GM19351 (cell line): ENCODE results near the gene C1QTNF6.

Source experiments
- ATAC-seq: cut with Tn5 transposase; IDR thresholded peaks from one replicate; pipeline ENCODE4 v1.9.1; 2021; ENCODE audit warnings: mild to moderate bottlenecking, moderate library complexity; ENCODE audit not compliant: unreplicated experiment

C1QTNF6 gene

DNA sequence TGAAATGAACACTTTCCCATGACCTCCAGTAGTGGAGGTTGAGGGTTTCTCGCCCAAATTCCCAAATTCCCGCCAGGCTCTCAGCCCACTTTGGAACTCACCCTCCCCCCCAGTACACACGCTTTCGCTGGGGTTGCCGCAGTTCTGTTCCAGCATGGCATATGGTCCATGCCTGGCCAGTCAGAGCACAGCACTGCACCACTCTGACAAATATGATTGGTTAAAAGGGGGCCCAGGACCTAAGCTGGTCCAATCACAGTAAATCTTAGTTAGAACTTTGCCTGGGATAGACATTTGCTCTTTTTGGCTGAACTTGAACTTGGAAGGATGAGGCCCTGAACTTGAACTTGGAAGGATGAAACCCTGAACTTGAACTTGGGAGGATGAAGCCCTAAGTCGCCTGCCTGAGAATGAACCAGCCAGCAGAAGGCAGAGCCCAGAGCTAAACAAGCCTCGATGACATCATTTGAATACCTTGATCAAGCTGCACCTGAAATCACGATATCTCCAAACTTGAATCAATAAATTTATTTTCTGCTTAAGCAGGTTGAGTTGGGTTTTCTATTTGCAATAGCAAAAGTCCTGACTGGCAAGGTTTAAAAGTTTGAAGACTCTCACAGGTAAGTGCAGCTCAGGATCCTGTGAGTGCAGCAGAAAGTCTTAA is 36.8 kb upstream of the C1QTNF6 start:
- ATAC-seq: no peak

DNA sequence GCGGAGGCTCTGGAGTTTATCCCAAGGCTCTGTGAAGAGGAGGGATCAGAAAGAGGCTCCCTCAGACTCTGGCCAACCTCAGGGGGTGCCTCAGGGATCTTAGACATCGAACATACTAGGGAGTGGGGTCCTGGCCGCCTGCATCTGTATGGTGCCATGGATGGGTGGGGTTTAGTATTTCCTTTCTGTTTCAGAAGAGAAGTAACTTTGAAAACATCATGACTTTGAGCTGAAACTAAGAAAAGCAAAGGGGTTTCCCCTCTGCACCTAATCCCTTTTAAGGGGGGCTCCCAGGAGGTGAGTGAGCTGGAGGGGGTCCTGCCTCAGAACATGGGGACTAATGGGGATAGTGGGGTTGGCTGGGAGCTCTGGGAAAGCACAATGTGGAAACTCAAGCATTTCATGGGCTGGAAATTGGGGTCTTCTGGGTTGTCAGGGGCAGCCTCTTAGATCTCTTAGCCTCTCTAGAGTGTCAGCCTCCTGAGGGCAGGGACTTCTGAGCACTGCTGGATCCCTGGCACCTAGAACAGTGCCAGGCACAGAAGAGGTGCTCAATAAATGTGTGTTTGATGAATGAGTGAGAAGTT is 36.0 kb upstream of the C1QTNF6 start:
- ATAC-seq: no peak

DNA sequence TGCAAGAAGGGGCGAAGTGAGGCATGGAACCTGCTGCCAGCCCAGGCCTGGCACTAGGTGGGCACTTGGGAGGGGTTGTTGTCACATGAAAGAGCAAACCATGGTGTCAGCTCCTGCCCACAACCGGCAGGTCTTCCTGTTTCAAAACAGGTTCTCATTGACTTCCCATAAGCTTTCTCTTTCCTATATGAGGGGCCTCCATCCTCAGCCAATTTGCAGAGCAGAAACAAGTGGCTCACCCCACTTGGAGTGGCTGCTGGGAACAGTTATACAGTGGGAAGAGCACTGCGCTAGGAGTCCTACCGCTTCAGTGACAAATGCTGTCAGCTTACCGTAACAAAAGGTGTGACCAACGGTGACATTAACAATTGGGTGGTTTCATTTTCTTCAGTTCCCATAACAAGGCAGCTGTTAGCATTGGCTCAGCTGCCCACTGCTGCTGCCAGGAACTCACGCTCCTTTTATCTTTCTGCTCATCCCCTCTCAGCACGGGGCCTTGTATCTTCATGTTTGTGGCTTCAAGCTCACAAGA is 34.5 kb upstream of the C1QTNF6 start:
- ATAC-seq: no peak

DNA sequence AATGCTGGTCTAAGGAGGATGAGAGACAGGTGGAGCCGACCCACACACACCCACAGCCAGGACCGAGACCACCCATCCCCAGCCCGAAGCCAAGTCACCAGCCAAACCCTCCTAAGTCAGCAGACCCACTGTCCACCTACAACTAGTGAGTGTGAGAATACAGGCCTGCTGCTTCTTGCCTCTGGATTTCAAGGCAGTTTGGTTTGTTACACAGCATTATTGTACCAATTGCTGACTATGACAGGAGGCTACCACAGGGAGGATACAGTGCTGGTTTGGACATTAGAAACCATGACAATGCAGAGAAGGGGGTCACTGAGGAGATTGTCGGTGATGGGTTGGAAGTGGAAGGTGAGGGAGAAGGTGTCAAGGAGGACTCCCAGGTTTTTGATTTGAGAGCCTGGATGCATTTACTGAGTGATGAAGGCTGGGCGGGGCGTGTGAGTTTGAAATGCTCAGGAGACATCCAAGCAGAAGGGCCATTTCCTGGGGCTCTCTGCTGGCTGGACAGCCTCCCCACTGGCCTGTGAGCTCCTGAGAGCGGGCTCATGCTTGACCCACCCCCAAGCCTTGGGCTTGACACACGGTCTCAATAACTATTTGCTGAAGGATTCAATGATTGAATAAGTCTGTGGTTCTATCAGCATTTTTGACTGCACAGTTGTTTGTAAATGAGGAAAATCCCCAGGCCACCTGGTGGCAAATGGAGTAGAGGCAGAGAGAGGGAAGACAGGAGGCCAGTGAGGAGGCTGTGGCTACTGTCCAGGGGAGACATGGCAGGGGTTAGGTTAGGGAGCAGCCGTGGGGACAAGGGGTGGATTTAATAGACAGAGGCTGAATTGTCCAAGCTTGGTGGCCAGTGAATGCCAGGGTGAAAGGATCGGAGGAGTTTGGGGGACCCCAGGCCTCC is 33.6 kb upstream of the C1QTNF6 start:
- no peak for ATAC-seq

DNA sequence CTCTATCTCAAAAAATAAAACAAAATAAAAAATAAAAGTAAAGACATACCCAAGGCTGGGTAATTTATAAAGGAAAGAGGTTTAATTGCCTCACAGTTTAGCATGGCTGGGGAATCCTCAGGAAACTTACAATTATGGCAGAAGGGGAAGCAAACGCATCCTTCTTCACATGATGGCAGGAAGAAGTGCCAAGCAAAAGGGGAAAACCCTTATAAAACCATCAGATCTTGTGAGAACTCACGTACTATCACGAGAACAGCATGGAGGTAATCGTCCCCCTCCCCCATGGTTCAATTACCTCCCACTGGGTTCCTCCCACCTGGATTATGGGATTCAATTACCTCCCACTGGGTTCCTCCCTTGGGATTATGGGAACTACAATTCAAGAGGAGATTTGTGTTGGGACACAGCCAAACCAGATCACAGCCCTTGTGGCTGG is 32.5 kb upstream of the C1QTNF6 start:
- no peak for ATAC-seq

DNA sequence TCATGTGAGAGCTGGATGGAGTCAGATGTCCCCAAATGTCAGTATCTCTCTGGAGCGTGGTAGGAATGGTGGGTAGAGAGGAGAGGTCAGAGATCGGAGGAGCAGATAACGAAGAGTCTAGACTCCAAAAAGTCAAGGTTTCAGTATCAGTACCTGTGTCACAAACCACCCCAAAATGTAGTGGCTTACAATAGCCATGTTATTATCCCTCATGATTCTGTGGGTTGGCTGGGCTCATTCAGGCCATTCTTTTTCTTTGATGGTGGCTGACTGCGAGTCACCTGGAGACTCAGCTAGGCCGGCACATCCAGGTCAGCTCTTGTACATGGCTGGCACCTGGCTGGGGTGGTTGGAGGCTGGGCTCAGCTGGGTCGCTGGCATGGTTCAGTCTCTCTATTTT is 31.5 kb upstream of the C1QTNF6 start:
- no peak for ATAC-seq

DNA sequence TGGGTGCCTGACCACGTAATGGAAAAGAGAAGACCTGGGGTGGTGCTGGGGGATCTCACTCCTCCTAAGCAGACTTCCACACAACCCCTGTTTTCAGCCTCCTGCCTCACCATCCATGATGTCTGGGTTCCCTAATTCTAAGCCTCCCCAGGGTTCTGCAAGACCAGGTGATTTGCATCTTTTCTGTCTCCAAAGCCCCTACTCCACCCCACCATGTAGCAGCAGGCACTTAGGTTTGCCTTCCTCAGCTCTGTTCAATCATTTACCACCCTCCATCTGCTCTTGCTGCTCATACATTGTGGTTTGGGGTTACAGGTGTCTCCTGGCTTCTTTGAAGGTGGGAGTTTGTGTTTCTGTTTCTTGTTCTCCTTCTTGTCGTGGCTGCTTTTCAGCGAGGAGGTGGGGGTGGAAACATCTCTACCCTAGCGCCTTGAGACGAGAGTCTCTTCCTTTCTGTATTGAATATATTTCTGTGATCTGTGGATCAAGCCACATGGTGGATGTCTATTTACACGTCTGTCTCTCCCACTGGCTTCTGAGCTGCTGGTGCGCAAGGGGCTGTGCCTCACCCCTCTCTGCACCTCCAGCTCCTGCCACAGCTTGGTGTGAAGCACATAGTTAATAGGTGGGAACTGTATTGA is 30.8 kb upstream of the C1QTNF6 start:
- ATAC-seq: peak; percentile 85

DNA sequence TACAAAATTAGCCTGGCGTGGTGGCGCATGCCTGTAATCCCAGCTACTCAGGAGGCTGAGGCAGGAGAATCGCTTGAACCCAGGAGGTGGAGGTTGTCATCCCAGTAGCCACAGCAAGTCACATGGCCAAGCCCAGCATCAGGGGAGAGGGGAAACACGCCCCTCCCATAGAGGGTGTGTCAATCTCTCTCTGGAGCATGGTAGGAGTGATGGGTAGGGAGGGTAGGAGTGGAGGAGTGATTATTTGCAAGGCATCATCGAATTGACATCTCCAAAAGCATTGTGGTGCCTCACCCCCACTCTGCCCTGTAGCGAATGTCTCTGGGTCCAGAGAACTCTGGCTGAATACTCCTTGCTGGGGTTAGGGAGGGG is 30.3 kb upstream of the C1QTNF6 start:
- ATAC-seq: peak; percentile 6

DNA sequence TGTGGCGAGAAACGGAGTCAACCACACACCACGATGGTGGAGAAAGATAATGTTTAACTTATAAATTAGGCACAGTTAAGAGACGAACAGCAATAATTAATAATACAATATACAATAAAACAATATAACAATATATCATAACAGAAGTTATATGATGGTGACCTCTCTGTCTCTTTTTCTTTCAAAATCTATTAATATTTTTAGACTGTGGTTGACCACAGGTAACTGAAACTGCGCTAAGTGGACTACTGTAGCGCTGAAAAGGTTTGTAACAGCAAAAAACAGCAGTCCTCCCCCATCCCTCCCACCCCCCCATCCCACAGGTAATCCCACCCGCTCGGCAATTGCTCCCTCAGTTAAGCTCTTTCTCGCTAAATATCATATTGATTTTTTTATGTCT is 27.8 kb upstream of the C1QTNF6 start:
- ATAC-seq: no peak

DNA sequence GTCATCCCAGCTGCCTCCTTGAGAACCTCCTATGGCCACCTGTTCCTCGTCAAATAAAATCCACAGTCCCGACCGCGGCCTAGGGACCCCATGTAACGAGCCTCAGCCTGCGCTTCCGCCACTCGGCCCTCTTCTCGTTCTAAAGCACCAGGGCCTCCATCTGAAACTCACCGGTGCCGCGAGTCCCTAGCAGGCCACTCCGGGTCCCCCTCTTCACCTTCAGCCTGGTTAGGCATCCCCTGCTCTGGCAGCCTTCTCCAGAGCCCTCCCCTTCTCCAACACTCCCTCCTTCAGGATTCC is 26.6 kb upstream of the C1QTNF6 start:
- ATAC-seq: no peak

DNA sequence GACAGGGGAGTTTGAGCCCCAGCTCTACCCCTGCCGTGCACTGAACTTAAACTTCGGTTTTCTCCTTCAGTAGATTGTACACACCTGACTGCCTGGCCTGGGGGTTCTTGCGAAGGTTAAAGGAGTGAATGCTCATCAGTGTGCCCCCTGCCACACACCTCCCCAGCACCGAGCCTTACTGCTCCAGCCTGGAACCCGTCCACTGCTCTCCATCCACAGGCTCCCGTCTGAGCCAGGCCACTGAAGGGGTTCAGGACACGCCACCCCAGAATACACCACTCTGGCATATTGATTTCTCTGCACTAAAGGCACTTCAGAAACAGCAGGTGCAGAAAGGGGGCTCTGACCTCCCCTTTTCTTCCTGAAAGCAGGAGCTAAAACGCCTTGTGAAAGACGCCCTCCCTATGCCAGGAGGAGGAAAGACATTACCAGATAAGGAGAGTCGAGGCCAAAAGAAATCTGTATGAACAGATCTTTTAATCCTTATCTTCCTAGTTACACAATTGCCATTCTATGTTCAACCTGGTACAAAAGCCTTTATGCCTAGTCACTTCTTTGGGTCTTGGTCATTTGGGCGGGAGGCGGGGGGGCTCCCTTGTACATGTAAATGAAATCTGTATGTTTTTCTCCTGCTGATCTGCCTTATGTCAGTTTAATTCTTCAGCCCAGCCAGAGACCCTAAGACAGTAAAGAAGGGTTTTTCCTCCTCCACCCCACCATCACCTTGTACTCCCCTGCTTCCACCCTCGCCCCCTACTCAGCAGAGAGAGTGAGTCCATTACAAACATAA is 26.1 kb upstream of the C1QTNF6 start:
- ATAC-seq: no peak

DNA sequence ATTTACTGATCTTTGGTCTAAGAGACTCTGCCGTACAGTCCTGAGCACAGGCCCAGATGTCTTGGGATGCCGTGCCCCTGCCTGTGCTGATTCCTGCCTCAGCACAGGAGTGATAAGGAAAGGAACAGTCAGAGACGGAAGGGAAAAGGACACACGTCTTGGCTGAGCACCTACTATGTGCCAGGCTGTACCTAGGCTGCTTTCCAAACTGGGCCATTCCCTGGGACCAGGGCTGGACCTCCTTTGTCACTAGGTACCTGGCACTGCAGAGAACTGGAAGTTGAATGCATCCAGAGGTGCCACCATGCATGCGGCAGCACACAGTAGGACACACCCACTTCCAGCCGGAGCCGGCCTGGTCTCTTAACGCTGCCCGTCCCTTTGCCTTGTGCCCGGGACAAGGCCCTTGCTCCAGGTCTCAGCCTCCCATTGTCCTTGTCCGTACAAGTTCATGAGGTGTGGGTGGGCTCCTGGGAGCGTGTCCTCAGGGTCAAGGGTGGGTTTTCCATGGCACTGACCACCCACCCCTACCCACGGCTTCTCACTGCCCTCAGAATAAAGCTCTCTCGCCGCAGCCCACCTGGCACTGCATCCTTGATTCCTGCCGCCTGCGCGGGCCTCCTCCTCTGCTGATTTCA is 25.3 kb upstream of the C1QTNF6 start:
- no peak for ATAC-seq

DNA sequence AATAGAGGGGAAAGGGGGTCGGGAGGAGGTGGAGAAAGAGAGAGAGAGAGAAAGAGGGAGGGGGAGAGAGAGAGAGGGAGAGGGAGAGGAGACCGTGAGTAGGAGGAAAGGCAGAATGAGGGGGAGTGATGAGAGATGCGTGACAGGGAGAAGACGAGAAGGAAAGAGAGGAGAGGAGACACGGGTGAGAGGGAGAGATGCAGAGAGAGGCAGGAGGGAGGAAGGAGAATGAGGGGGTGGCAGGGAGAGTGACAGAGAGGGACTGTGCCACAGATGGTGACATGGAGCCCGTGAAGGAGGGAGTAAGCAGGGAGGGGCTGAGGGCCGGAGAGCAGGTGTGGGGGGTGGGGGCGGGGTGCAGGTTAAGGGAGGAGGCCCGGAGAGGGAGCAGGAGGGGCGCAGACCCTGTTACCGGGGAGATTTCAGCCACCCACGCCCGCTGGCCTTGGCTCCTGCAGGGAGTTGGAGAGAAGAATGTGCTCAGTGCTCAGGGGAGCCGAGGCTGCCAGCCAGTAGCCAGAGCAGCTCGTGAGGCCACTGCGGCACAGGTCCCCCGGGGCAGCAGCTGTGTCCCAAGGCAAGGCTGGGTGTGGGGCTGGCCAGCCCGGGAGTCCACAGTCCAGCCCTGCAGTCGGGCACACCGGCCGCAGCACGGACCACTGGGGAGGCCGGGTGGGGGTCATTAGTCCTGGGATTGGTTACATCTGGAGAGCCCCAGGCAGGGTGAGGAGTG is 24.3 kb upstream of the C1QTNF6 start, which contains the start of gene SSTR3:
Gene SSTR3, minus strand, starts transcription at position 304 of the 733 bp plus-strand sequence. CDS start 4,674 bp downstream, outside the sequence.
- ATAC-seq: no peak

DNA sequence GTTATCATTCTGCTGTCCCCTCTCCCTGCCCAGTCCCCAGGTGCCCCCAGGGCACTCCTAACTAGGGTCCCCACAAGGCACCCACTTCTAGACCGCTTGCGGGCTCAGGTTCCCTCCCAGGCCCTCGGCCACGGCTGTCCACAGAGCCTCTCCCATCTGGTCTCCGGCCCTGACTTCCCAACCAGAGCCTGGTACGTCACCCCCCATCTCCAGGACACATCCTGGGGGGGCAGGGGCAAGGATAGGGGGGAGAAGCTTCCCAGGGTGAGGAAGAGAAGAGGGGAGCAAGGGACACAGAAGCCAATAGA is 23.8 kb upstream of the C1QTNF6 start:
- ATAC-seq: no peak

DNA sequence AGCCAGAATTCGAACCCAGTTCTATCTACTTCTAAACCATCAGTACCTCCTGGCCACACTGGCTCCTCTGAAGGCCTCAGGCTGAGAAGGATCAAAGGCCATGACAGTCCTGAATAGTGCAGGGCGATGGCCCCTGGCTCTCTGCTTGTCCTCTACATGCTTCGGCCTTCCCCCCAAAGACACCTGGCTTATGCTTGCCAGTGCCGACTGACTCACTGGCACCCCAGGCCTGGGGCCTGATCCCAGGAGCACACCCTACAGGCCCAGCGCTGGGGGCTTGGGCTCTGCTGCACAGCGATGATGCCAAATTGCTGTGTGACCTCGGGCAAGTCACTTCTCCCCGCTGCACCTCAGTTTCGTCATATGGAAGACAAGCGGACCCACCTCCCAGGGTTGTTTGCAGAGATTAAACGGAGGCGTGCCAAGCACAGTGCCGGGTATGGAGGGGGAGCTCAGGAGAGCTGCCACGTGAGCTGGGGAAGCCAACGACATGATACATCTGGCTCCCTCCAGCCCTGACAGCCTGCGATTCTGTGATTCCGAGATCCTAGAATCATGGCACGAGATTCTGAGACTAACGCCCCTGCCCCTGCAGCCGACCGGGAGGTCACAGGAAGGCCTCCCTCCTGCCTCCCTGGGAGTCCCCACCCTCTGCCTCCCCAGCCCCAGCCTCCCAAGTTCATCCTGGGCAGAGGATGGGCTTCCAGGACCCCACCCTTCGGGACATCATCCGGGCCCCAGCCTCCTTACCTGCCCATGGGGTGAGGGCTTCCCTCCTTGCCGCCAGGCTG is 23.2 kb upstream of the C1QTNF6 start:
- ATAC-seq: no peak

DNA sequence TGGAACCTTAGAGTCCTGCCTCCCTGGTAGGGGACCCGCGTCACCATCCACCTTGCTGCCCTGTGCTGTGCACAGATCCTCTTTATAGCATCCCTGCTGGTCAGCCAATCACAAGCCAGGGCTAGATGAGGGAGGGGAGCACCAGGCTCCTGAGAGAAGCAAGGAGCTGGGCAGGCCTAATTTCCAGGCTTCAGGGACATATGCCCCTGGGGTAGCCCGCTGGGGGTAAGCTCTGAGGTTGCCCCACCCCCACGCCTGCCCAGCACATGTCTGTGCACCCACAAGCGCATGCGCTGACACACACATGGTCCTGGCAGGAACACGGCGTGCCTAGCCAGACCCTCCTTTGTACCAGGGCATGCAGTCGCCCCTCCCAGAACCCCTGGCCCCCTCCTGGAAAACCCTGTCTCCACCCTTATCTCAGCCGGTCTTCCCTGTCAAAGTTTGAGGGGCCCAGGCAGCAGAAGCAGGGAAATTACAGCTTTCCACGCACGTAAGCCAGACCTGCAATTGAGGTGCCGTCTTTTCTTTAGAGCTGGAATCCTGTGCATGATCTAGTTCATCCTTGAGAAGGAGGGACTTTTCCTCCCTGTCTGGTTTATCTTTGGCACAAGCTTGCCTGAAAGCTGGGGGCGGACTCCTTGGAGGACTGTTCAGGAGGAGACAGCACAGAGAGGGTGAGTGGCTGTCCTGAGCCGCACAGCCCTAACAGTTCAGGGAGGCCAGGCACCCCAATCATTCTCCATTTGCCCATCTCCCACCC is 22.2 kb upstream of the C1QTNF6 start:
- no peak for ATAC-seq

DNA sequence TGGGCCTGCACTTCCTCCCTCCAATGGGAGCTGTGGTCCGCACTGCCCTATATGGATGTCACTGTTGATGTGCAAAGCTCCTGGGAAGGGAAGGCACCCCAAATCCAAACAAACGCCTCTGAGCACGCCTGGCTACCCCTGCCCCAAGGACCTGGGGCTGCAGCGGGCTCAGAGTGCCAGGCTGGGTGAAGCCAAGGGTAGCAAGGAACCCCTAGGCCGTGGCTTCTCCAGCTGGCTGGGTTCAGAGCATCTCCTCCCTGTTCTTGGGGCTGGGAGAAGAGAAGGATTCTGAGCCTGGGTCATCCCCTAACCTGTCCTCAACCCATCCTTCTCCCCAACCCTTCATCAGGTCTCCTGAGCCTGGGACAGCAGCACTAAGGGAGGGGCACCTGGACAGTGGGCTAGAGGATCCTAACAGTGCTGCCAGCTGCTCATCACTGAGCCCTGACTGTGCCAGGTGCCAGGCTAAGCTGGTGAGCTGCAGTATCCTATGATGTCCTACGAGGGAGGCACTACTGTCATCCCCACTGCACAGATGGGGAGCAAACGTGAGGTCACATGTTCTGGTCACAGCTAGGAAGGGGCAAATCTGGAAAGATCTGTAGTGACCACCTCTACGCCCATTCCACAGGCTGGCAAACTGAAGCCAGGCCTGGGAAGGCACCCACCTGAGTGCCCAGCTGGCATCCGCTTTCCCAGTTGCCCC is 21.2 kb upstream of the C1QTNF6 start:
- no peak for ATAC-seq
